Stimulated activated naive CD8-positive, alpha-beta T cell treated with anti-CD3 and anti-CD28 coated beads, Interleukin-15, Interleukin-2, amounts not matched to agents 100 U/mL and 50 U/mL, for 24 hours (primary cell): ENCODE measurements around the gene TRIM13.

Experiments used
- ATAC-seq: fragments of 150-1000 bp; cut with Tn5 transposase; one replicate; pipeline ENCODE4 v1.10.0; 2021
- DNase-seq: peaks from one replicate; pipeline ENCODE4 v3.0.0; 2021

The TRIM13 gene

DNA sequence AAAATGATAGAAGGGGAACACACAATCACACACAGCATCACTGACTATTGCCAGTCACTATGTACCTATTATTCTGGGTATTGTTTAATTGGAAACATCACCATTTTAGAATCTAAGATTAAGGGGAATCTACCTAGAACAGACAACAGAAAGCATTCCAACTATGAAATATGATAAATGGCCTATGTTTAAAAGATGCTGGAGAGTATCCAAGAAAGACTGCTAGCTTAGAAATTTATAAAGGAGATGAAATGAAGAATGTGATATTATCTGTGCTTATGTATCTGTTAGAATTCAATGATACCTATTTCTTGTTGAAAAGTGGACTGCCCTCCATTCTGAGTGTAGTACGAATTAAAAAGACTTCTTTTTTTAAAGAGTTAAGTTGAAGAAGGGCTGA is 68.9 kb downstream of the TRIM13 start:
- no peak for DNase-seq
- ATAC-seq: no peak
